CD4-positive, CD25-positive, alpha-beta regulatory T cell (primary cell): ENCODE measurements around the gene EFL1. TPM values are rescaled to one million over a fixed set of nuclear protein-coding genes. Genes with fewer than 3 reads are reported as not detected.
A peak's percentile ranks its signal among the peaks of the same experiment; 100 is the strongest.
"Not testable (repeated sequence)": the region's sequence is repeated elsewhere in the genome, so short reads cannot be mapped to it uniquely, and the experiment has no call there.

ENCODE experiments used
- ATAC-seq, 2 donors: fragments of 150-1000 bp; cut with Tn5 transposase; one replicate each; pipeline ENCODE4 v1.10.0; 2021; ENCODE audit warnings: low read depth in 2 of 2, moderate number of reproducible peaks in 2 of 2, moderate library complexity in 1 of 2
- DNase-seq, 3 donors: peaks; one replicate each; pipeline versions ENCODE4 v3.0.0 to v3.0.0-alpha.2; 2012 to 2022; ENCODE audit warnings: mixed read lengths in 1 of 3
- H3K27ac ChIP-seq: one replicate; pipeline ENCODE4 v1.7.0; 2013; ENCODE audit warnings: mild to moderate bottlenecking, low read length; ENCODE audit not compliant: insufficient read depth, poor library complexity, severe bottlenecking
- H3K27me3 ChIP-seq: one replicate; pipeline ENCODE4 v1.7.0; 2013; ENCODE audit warnings: low read length; ENCODE audit not compliant: control insufficient read depth, insufficient read depth
- H3K36me3 ChIP-seq: one replicate; pipeline ENCODE4 v1.7.0; 2013; ENCODE audit warnings: mild to moderate bottlenecking, low read length, moderate library complexity; ENCODE audit not compliant: control insufficient read depth, insufficient read depth
- H3K4me1 ChIP-seq: 2 replicates; pipeline ENCODE4 v1.7.0; 2013; ENCODE audit warnings: mild to moderate bottlenecking, low read length; ENCODE audit not compliant: insufficient read depth, control insufficient read depth, poor library complexity, severe bottlenecking
- H3K4me3 ChIP-seq: one replicate; pipeline ENCODE4 v1.7.0; 2013; ENCODE audit warnings: low read depth, mild to moderate bottlenecking, low read length, moderate library complexity
- H3K9me3 ChIP-seq, 2 experiments: 1 replicate in 1 of 2; 2 replicates in 1 of 2; pipeline ENCODE4 v1.7.0; 2013; ENCODE audit warnings: low read length in 2 of 2, mild to moderate bottlenecking in 1 of 2, moderate library complexity in 1 of 2; ENCODE audit not compliant: control insufficient read depth in 2 of 2
- H3K27ac Mint-ChIP-seq, 3 donors: one replicate each; pipeline ENCODE4 v1.8.0; 2020 to 2022; ENCODE audit warnings: mild to moderate bottlenecking in 3 of 3, mixed read lengths in 3 of 3, moderate library complexity in 2 of 3
- H3K27me3 Mint-ChIP-seq: one replicate; pipeline ENCODE4 v1.8.0; 2022; ENCODE audit warnings: mild to moderate bottlenecking, mixed read lengths
- H3K36me3 Mint-ChIP-seq: one replicate; pipeline ENCODE4 v1.8.0; 2020; ENCODE audit warnings: mixed read lengths
- H3K4me1 Mint-ChIP-seq, 4 donors: one replicate each; pipeline ENCODE4 v1.8.0; 2020 to 2022; ENCODE audit warnings: mixed read lengths in 4 of 4, mild to moderate bottlenecking in 1 of 4
- H3K4me3 Mint-ChIP-seq, 4 donors: one replicate each; pipeline ENCODE4 v1.8.0; 2020 to 2022; ENCODE audit warnings: mild to moderate bottlenecking in 4 of 4, mixed read lengths in 4 of 4, moderate library complexity in 3 of 4
- H3K9me3 Mint-ChIP-seq, 7 donors: one replicate each; pipeline ENCODE4 v1.8.0; 2020 to 2022; ENCODE audit warnings: mixed read lengths in 7 of 7, mild to moderate bottlenecking in 3 of 7, moderate library complexity in 2 of 7
- polyA plus RNA-seq, 4 donors: library from polyadenylated mRNA; unstranded; fragments of 300-500 nt; fragmentation: Illumina TruSeq; gene quantifications; one replicate each; pipeline ENCODE4 v1.2.3, GENCODE V29; 2021
- total RNA-seq: library from RNA; stranded (reverse); gene quantifications from one replicate; pipeline ENCODE4 v1.2.3, GENCODE V29; 2022

Gene EFL1
- total and polyA plus RNA-seq, 5 donors from 2014 or later = 11.6 to 18.2 (median 16.3) TPM

- peaks cover 6% of the 10 kb centered on the region for H3K27me3 Mint-ChIP-seq
- H3K4me1 Mint-ChIP-seq = peaks cover 0 to 17% (median 6%) of the 10 kb centered on the region in 4 donors
- H3K36me3 Mint-ChIP-seq = no peaks in the 10 kb centered on the region
- H3K4me3 Mint-ChIP-seq = peak overlapping the region in 1 of 4 donors; percentile 75
- no peaks in the 10 kb centered on the region for H3K4me1 ChIP-seq
- H3K27ac Mint-ChIP-seq = peak overlapping the region in 1 of 3 donors; percentile 53
- H3K36me3 ChIP-seq = no peaks in the 10 kb centered on the region
- H3K9me3 ChIP-seq = no peaks in the 10 kb centered on the region
- DNase-seq = no peak
- H3K4me3 ChIP-seq = no peak overlapping the region
- H3K27ac ChIP-seq = no peak overlapping the region
- ATAC-seq = no peak
- peaks cover 0 to 1% (median 0%) of the 10 kb centered on the region in 7 donors for H3K9me3 Mint-ChIP-seq
- H3K27me3 ChIP-seq = no peaks in the 10 kb centered on the region
Measured at GRCh38 chr15:82297546-82297945, 35.0 kb upstream of the EFL1 start.

- H3K4me1 Mint-ChIP-seq = peaks cover 0 to 17% (median 9%) of the 10 kb centered on the region in 4 donors
- H3K4me3 Mint-ChIP-seq = no peak overlapping the region
- no peak overlapping the region for H3K4me3 ChIP-seq
- H3K27ac Mint-ChIP-seq = no peak overlapping the region
- no peaks in the 10 kb centered on the region for H3K27me3 ChIP-seq
- no peaks in the 10 kb centered on the region for H3K9me3 ChIP-seq
- no peaks in the 10 kb centered on the region for H3K4me1 ChIP-seq
- no peak overlapping the region for H3K27ac ChIP-seq
- ATAC-seq (no peak), DNase-seq (no peak)
- H3K27me3 Mint-ChIP-seq = peaks cover 6% of the 10 kb centered on the region
- H3K9me3 Mint-ChIP-seq = peaks cover 0 to 7% (median 3%) of the 10 kb centered on the region in 7 donors
- no peaks in the 10 kb centered on the region for H3K36me3 Mint-ChIP-seq
- no peaks in the 10 kb centered on the region for H3K36me3 ChIP-seq
Measured at GRCh38 chr15:82294061-82294690, 31.6 kb upstream of the EFL1 start.

- H3K36me3 ChIP-seq = no peaks in the 10 kb centered on the region
- no peak overlapping the region for H3K4me3 ChIP-seq
- H3K27me3 Mint-ChIP-seq = peaks cover 13% of the 10 kb centered on the region
- H3K36me3 Mint-ChIP-seq = peaks cover 2% of the 10 kb centered on the region
- DNase-seq = no peak
- peaks cover 0 to 17% (median 9%) of the 10 kb centered on the region in 7 donors for H3K9me3 Mint-ChIP-seq
- H3K27me3 ChIP-seq = no peaks in the 10 kb centered on the region
- no peak overlapping the region for H3K27ac Mint-ChIP-seq
- H3K4me1 ChIP-seq = peaks cover 5% of the 10 kb centered on the region
- no peak for ATAC-seq
- no peak overlapping the region for H3K27ac ChIP-seq
- no peak overlapping the region for H3K4me3 Mint-ChIP-seq
- peaks cover 0 to 14% (median 9%) of the 10 kb centered on the region in 4 donors for H3K4me1 Mint-ChIP-seq
- H3K9me3 ChIP-seq = peaks cover 0 to 5% of the 10 kb centered on the region in 2 experiments
Measured at GRCh38 chr15:82292271-82292670, 29.7 kb upstream of the EFL1 start.

- not testable (repeated sequence) for H3K36me3 Mint-ChIP-seq, H3K4me3 Mint-ChIP-seq, ATAC-seq, H3K27ac ChIP-seq, H3K27ac Mint-ChIP-seq, H3K36me3 ChIP-seq, DNase-seq, H3K4me3 ChIP-seq, H3K9me3 ChIP-seq, H3K27me3 ChIP-seq
- H3K4me1 ChIP-seq = peaks cover 18% of the 10 kb centered on the region
- peaks cover 19% of the 10 kb centered on the region for H3K27me3 Mint-ChIP-seq
- H3K9me3 Mint-ChIP-seq = peaks cover 0 to 17% (median 9%) of the 10 kb centered on the region in 7 donors
- H3K4me1 Mint-ChIP-seq = peaks cover 13 to 36% (median 27%) of the 10 kb centered on the region in 4 donors
Measured at GRCh38 chr15:82288202-82288601, 25.7 kb upstream of the EFL1 start.

- not testable (repeated sequence) for H3K36me3 Mint-ChIP-seq, H3K27me3 ChIP-seq, H3K27ac ChIP-seq, H3K9me3 ChIP-seq, H3K36me3 ChIP-seq
- H3K27me3 Mint-ChIP-seq = peaks cover 25% of the 10 kb centered on the region
- ATAC-seq (peak; percentile 52 to 65), DNase-seq (peak in 1 of 3 donors; percentile 52)
- Histone ChIP-seq H3K4me3 (peak overlapping the region; percentile 38), H3K4me1 (peaks cover 18% of the 10 kb centered on the region)
- peak overlapping the region in 3 of 4 donors; percentile 15 to 74 (median 68) for H3K4me3 Mint-ChIP-seq
- peak overlapping the region; percentile 70 to 85 (median 77) for H3K27ac Mint-ChIP-seq
- peaks cover 13 to 36% (median 27%) of the 10 kb centered on the region in 4 donors for H3K4me1 Mint-ChIP-seq
- H3K9me3 Mint-ChIP-seq = peaks cover 0 to 17% (median 9%) of the 10 kb centered on the region in 7 donors
Measured at GRCh38 chr15:82286475-82286874, 23.9 kb upstream of the EFL1 start.

- H3K9me3 ChIP-seq, H3K27me3 ChIP-seq, H3K36me3 Mint-ChIP-seq, H3K27ac Mint-ChIP-seq, H3K27ac ChIP-seq, DNase-seq, H3K4me3 ChIP-seq, H3K4me3 Mint-ChIP-seq, H3K36me3 ChIP-seq: not testable (repeated sequence)
- H3K4me1 ChIP-seq = peaks cover 18% of the 10 kb centered on the region
- ATAC-seq = peak; percentile 55 to 59
- peaks cover 0 to 12% (median 5%) of the 10 kb centered on the region in 7 donors for H3K9me3 Mint-ChIP-seq
- H3K27me3 Mint-ChIP-seq = peaks cover 28% of the 10 kb centered on the region
- H3K4me1 Mint-ChIP-seq = peaks cover 13 to 36% (median 25%) of the 10 kb centered on the region in 4 donors
Measured at GRCh38 chr15:82284381-82284780, 21.8 kb upstream of the EFL1 start.

GRCh38 chr15:82282386-82282785 is 19.9 kb upstream of the EFL1 start:
- H3K4me3 ChIP-seq, H3K27ac ChIP-seq, ATAC-seq, H3K9me3 ChIP-seq, H3K36me3 ChIP-seq, H3K9me3 Mint-ChIP-seq, DNase-seq, H3K4me3 Mint-ChIP-seq, H3K36me3 Mint-ChIP-seq, H3K27ac Mint-ChIP-seq, H3K27me3 ChIP-seq: not testable (repeated sequence)
- Mint-ChIP-seq H3K27me3 (peaks cover 36% of the 10 kb centered on the region), H3K4me1 (peaks cover 11 to 27% (median 19%) of the 10 kb centered on the region in 4 donors)
- peaks cover 14% of the 10 kb centered on the region for H3K4me1 ChIP-seq

GRCh38 chr15:82281276-82281675 is 18.7 kb upstream of the EFL1 start:
- not testable (repeated sequence) for H3K4me1 ChIP-seq, H3K27ac Mint-ChIP-seq, H3K4me3 ChIP-seq, H3K27ac ChIP-seq, H3K4me3 Mint-ChIP-seq, H3K9me3 ChIP-seq, DNase-seq, H3K9me3 Mint-ChIP-seq, H3K36me3 Mint-ChIP-seq, ATAC-seq, H3K36me3 ChIP-seq
- H3K27me3 ChIP-seq = peaks cover 14% of the 10 kb centered on the region
- Mint-ChIP-seq H3K4me1 (peaks cover 2 to 16% (median 11%) of the 10 kb centered on the region in 4 donors), H3K27me3 (peaks cover 30% of the 10 kb centered on the region)
